Bronchial smooth muscle cell (primary cell): ENCODE results near the gene IFIT2. TPM values are rescaled to one million over a fixed set of nuclear protein-coding genes. Genes with fewer than 3 reads are reported as not detected.

Source experiments
- total RNA-seq: library from RNA; depleted of rRNA; stranded (reverse); fragments of >200 nt; gene quantifications from 2 replicates; pipeline ENCODE4 v1.2.1, GENCODE V29; 2014

Gene IFIT2
- 8.0 and 9.1 TPM in 2 replicates for total RNA-seq

GRCh38 chr10:89301721-89302445 lies at the start of gene IFIT2:
Gene IFIT2 (plus strand): TSS chr10:89302046. CDS start chr10:89302124, 78 bp downstream.

GRCh38 chr10:89327803-89328441 lies 26.1 kb downstream of the IFIT2 start, which contains the start of gene IFIT3:
Gene IFIT3 (plus strand): TSS chr10:89327997. CDS start chr10:89328074, 77 bp downstream.

Other genes with a start within 250 kb of the IFIT2 start
- gene CH25H, start 94.7 kb upstream of the IFIT2 start, total RNA-seq = 0.26 and 0.47 TPM in 2 replicates
- gene LIPA, start 50.3 kb upstream of the IFIT2 start, total RNA-seq = 32.0 and 37.8 TPM in 2 replicates
- 19.0 and 19.7 TPM in 2 replicates for gene IFIT3, start 26.0 kb downstream of the IFIT2 start, total RNA-seq
- gene IFIT1B, start 76.0 kb downstream of the IFIT2 start, total RNA-seq = under 0.01 TPM in 1 of 2 replicates, not detected in the other
- gene IFIT1, start 90.6 kb downstream of the IFIT2 start, total RNA-seq = 40.8 and 43.9 TPM in 2 replicates
- gene IFIT5, start 112.5 kb downstream of the IFIT2 start, total RNA-seq = 18.8 and 20.0 TPM in 2 replicates
- gene SLC16A12, start 233.5 kb downstream of the IFIT2 start, total RNA-seq = under 0.01 and 0.16 TPM in 2 replicates